GM19452 (cell line): ENCODE results near the gene DNAJC15.

ENCODE experiments used
- ATAC-seq: cut with Tn5 transposase; IDR thresholded peaks from one replicate; pipeline ENCODE4 v1.9.1; 2021; ENCODE audit not compliant: unreplicated experiment

The DNAJC15 gene

GRCh38 chr13:43153436-43154090 lies 130.2 kb downstream of the DNAJC15 start:
- ATAC-seq, result no peak

- ATAC-seq, result no peak
Measured at GRCh38 chr13:43154156-43154651, 130.8 kb downstream of the DNAJC15 start.

DNA sequence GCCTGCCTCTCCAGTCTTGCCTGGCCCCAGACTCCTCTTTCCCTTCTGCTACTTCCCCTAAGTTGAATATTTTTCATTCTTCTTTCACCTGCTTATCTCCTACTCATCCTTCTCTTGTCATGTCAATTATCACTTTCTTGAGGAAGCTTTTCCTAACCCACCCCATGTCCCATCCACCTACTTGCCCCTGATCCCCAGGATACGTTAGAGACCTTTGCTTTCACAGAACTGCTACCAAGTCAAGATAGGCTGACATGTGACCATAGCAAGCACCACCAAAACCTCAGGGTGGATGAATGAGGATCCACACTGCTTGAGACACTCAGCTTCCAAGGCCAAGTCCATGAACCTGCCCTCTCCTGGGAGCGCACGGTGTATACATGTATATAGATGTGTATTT lies 131.5 kb downstream of the DNAJC15 start:
- ATAC-seq, result no peak

DNA sequence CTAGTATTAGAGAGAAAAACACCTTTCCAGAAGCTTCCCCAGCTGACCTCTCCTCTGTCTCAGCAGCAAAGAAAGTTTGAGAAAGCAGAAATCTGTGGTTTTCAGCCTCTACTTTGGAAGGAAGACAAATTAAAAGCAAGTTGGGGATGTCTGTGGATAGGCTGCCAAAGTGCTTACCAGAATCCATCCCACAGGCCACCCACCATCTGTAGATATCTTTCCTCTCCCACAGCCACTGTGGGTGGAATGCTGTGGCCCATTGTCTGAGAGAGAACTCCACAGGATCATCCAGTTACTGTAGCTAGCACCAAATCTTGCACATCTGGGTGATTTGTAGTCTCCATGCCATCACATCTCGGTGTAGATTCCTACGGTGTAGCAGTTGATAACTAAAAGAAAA lies 133.5 kb downstream of the DNAJC15 start:
- no peak for ATAC-seq

- ATAC-seq, result no peak
Measured at GRCh38 chr13:43157796-43158195, 134.4 kb downstream of the DNAJC15 start.

- no peak for ATAC-seq
Measured at GRCh38 chr13:43158516-43158915, 135.1 kb downstream of the DNAJC15 start.

- ATAC-seq, result no peak
Measured at GRCh38 chr13:43159026-43159461, 135.7 kb downstream of the DNAJC15 start.
